GM12873 (cell line): Measurements from ENCODE around the gene TMEM178A.

Source experiments
- TF ChIP-seq, protein P1 (sequence below): IDR thresholded peaks from 2 replicates; pipeline ENCODE4 v1.5.1; 2012; ENCODE audit warnings: low read depth, mild to moderate bottlenecking, moderate library complexity, low read length, control low read depth; ENCODE audit not compliant: insufficient read depth; ENCODE audit errors: missing control alignments

The TMEM178A gene

DNA sequence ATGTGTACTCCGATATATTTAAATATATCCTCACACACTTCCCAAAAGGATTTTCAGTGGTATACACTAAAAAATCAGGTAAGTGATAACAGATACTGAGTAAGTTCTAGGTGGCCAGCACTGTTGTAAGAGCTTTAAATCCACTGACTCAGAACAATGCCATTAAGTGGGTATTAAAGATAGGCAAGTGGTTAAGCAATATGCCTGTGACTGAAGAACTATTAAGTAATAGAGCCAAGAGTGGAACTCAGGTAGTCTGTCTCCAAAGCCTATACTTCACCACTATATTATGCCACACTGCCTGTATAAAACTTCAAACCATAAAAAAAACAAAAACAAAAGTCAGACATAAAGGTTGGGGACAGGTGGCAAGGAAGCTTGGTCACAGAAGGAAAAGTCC is 76.2 kb downstream of the TMEM178A start:
- TF ChIP-seq, protein P1, sequence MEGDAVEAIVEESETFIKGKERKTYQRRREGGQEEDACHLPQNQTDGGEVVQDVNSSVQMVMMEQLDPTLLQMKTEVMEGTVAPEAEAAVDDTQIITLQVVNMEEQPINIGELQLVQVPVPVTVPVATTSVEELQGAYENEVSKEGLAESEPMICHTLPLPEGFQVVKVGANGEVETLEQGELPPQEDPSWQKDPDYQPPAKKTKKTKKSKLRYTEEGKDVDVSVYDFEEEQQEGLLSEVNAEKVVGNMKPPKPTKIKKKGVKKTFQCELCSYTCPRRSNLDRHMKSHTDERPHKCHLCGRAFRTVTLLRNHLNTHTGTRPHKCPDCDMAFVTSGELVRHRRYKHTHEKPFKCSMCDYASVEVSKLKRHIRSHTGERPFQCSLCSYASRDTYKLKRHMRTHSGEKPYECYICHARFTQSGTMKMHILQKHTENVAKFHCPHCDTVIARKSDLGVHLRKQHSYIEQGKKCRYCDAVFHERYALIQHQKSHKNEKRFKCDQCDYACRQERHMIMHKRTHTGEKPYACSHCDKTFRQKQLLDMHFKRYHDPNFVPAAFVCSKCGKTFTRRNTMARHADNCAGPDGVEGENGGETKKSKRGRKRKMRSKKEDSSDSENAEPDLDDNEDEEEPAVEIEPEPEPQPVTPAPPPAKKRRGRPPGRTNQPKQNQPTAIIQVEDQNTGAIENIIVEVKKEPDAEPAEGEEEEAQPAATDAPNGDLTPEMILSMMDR = no peak

- TF ChIP-seq, protein P1 = no peak
These were observed 77.6 kb downstream of the TMEM178A start for GRCh38 chr2:39743269-39743776.

DNA sequence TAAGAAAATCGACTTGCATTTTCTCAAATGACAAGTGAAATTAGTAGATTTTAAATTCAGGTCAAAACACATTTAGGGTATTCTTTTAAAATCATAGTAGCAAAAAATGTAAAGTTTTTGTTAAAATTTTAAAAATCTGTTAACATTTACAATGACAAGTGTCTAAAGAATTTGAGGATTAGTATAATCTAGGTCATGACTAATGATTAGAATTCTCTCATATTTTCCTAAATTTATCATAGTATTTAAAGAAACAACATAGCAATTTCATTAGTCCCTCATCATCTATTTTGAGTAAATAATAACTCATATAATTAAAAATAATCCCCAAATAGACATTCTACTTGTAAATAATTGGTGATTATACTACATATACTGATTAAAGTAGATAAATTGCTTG is 89.7 kb downstream of the TMEM178A start:
- TF ChIP-seq, protein P1 = no peak

DNA sequence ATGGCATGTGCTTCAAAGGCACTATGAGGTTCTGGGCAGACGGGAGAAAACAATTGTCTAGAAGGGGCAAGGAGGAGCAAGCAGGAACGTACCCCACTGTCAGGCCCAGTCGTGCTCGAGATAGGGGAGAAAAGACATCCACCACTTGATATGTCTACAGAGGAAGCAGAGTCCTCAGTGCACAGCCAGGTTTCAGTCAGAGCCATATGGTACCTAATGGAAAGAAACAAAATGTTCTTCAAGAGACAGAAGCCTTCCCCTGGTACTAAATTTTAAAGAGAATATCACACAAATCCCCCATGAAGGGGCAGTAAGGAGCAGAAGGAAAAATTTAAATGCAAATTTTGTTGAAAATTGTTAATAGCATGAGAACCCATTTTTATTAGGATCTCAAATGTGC is 91.4 kb downstream of the TMEM178A start:
- TF ChIP-seq, protein P1 = no peak

- TF ChIP-seq, protein P1 = no peak
These were observed 96.7 kb downstream of the TMEM178A start for GRCh38 chr2:39762448-39762847.
